HG03139 (cell line): ENCODE results near the gene C11orf65.
"Not testable (repeated sequence)": the region's sequence is repeated elsewhere in the genome, so short reads cannot be mapped to it uniquely, and the experiment has no call there.

Experiments
- ATAC-seq: cut with Tn5 transposase; IDR thresholded peaks from one replicate; pipeline ENCODE4 v1.9.1; 2021; ENCODE audit not compliant: unreplicated experiment

Gene C11orf65

DNA sequence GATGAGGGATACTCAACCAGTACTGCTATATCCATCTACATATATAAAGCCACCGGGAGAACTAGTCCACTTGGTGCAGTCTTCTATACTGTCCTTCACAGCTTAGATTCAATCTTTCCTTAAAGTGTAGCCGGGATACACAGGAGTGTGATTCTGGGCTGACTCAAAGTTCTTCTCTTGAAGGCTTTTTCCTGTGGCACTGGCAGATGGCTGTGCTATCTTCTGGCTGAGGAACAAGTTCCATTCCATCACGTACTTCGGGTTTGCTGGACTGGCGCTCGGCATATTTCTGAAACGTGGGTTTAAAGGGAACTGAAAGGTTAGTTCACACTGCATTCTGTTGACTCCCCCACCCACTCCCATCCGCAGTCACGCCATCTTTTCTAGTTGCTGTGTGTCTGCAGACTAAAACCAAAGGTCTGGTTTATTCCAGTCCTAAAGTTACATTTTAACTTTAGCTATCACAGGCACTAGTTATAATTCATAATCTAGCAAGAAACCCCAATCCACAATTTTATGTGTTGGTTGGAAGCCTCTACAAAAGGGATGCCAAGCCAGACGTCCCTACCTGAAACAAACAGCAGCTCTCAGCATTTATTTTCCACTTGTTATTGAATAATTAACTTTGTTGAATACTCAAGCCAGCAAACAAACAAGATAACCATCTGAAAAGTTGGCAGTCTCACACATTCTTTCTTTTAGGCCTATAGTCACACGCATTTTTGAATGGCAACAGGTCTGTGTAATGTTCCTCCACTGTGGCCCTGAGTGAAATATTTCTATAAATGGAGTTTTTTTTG is 7.5 kb upstream of the C11orf65 start:
- no peak for ATAC-seq

GRCh38 chr11:108472681-108473080 is 5.4 kb upstream of the C11orf65 start:
- ATAC-seq = no peak

GRCh38 chr11:108468478-108468864 is 1.1 kb upstream of the C11orf65 start:
- no peak for ATAC-seq

- ATAC-seq = no peak
Observed at GRCh38 chr11:108466405-108466804, 924 bp downstream of the C11orf65 start.

- no peak for ATAC-seq
Observed at GRCh38 chr11:108453207-108453835, 14.0 kb downstream of the C11orf65 start.

DNA sequence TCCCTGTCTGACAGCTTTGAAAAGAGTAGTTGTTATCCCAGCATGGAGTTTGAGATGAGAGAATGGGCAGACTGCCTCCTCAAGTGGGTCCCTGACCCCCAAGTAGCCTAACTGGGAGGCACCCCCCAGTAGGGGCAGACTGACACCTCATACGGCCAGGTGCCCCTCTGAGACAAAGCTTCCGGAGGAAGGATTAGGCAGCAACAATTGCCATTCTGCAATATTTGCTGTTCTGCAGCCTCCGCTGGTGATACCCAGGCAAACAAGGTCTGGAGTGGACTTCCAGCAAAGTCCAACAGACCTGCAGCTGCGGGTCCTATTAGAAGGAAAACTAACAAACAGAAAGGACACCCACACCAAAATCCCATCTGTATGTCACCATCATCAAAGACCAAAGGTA is 25.9 kb downstream of the C11orf65 start:
- not testable (repeated sequence) for ATAC-seq

GRCh38 chr11:108436594-108436993 is 30.7 kb downstream of the C11orf65 start:
- ATAC-seq = no peak

GRCh38 chr11:108435066-108435465 is 32.3 kb downstream of the C11orf65 start:
- no peak for ATAC-seq

DNA sequence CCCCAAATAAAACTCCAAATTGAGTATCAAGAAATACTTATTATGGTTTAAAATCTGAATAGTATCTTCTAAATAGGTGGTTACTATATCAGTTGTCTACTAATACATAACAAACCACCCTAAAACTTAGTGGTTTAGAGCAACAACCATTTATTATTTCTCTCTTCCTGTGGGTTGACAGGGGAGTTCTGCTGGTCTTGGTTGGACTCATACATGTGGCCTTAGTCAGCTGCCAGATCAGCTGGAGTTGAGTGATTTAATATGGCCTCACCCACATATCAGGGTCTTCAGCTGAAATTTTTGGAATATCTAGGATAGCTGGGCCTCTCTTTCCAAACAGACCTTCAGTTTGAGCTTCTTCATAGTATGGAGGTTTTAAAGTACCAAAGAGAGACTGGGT is 34.5 kb downstream of the C11orf65 start:
- ATAC-seq = no peak

DNA sequence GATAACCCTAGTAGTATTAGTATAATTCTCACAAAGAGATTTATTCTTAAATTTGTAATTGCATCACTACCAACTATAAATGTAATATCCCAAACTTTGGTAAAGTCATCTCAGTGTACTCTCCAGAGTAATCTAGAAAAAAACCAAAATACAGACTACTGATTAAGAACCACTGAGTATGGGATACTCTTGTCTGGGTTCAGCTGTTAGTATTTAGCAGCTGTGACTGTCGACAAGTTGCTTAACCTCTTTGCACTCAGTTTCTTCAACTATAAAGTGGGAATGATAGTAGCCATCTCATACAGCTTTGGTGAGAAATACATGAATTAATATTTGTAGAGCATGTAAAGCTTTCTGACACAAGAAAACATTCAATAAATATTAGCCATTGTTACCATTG is 35.3 kb downstream of the C11orf65 start:
- no peak for ATAC-seq

DNA sequence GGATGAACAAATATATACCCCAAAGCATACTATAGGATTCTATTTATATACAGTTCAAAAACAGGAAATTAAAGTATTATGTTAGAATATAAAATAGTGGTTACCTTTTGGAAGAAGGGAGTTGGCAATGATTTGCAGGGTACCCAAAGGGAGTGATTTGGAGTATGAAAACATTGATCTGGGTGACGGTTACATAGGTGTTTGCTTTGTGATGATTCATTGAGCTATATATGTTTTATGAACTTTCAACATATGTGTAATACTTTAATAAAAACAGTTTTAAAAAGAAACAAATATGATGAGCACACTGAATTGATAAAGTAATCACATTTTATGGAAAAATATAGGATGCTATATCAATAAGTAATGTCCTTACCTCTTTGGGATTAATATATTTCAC is 36.0 kb downstream of the C11orf65 start:
- ATAC-seq = no peak

GRCh38 chr11:108417551-108417950 is 49.8 kb downstream of the C11orf65 start:
- ATAC-seq = not testable (repeated sequence)

- ATAC-seq = no peak
Observed at GRCh38 chr11:108414958-108415357, 52.4 kb downstream of the C11orf65 start.

- no peak for ATAC-seq
Observed at GRCh38 chr11:108405706-108406105, 61.6 kb downstream of the C11orf65 start.

DNA sequence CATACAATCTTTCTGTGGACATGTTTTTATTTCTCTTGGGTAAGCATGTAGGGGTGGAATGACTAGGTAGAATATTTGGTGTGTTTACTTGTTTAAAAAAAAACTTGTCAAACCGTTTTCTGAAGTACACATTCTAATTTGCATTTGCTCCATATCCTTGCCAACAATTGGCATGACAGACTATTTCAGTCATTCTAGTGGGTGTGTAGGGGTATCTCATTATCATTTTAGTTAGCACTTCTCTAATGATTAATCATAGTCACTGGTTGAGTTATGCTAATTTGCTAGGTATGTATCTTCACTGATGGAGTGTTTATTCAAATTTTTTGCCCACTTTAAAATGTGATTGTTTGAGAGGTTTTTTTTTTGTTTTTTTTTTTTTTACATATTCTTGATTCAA is 64.3 kb downstream of the C11orf65 start:
- no peak for ATAC-seq

GRCh38 chr11:108402241-108402640 is 65.1 kb downstream of the C11orf65 start:
- no peak for ATAC-seq

- no peak for ATAC-seq
Observed at GRCh38 chr11:108398439-108398838, 68.9 kb downstream of the C11orf65 start.

- ATAC-seq = not testable (repeated sequence)
Observed at GRCh38 chr11:108396672-108397071, 70.7 kb downstream of the C11orf65 start.

DNA sequence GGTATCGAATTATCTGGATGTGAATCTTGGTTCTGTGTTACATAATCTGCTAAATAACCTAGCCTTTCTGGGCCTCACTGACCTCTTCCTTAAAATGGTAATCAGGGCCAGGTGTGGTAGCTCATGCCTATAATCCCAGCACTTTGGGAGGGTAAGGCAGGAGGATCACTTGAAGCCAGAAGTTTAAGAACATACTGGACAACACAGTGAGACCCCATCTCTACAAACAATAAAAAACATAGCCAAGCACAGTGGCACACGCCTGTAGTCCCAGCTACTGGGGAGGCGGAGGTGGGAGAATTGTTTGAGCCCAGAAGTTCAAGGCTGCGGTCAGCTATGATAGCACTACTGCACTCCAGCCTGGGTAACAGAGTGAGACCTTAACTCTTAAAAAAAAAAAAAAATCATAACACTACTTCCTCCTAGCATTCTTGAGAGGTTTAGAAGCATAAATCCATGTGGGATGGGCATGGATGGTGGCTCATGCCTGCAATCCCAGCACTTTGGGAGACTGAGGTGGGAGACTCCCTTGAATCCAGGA is 72.5 kb downstream of the C11orf65 start:
- no peak for ATAC-seq

DNA sequence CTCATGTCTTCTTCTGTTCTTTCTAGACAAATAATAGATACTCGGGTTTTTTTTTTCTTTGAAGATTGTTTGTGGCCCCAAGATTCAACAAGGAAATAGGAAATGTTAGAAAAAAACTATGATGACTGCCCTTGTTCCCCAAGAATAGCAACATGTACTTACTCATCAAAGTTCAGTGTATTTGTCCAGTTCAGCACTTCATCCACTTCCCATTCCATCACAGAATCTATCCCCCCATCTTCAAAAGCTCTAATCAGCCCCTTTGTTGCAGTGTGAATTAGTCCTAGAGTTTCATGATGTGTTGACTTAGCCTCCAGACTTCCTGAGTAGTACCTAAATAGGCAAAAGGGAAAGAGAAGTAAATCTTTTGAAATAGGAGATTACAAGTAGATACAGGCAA is 74.3 kb downstream of the C11orf65 start:
- ATAC-seq = no peak

GRCh38 chr11:108392353-108392752 is 75.0 kb downstream of the C11orf65 start:
- no peak for ATAC-seq

DNA sequence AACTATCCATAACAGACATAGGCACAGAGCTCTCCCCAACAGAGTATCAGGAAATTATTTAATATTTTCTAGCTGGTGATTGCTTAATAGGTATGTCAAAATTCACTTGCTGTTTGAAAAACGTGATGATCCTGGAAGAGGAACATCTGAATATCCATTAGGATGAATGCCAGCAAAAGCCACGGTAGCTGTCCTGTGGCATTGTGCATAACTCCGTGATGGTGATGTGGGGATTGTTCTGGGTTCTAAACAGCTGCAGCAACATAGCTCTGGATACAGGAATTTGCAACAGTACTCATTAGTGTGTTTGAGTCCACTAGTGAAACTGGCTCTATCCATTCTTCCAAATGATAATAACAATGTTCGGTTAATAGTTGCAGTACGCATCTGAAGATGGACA is 78.8 kb downstream of the C11orf65 start:
- ATAC-seq = no peak
